Colonic mucosa (tissue), 4 donors: ENCODE measurements around the gene DCLK3. TPM values are rescaled to one million over a fixed set of nuclear protein-coding genes. Genes with fewer than 3 reads are reported as not detected.

Experiments used
- DNase-seq: peaks from one replicate; pipeline ENCODE4 v3.0.0-alpha.2; 2020
- H3K27ac ChIP-seq: fragments of 200-600 bp; one replicate; pipeline ENCODE4 v1.8.0; 2021
- H3K27me3 ChIP-seq: fragments of 200-600 bp; one replicate; pipeline ENCODE4 v1.8.0; 2021
- H3K36me3 ChIP-seq: fragments of 200-600 bp; one replicate; pipeline ENCODE4 v1.8.0; 2021
- H3K4me1 ChIP-seq: fragments of 200-600 bp; one replicate; pipeline ENCODE4 v1.8.0; 2021; ENCODE audit warnings: mild to moderate bottlenecking
- H3K4me3 ChIP-seq: fragments of 200-600 bp; one replicate; pipeline ENCODE4 v1.8.0; 2021
- H3K9ac ChIP-seq, 2 donors: one replicate each; pipeline ENCODE4 v1.7.0; 2013; ENCODE audit warnings: control low read depth in 2 of 2, low read depth in 2 of 2, low read length in 2 of 2
- H3K9me3 ChIP-seq: fragments of 200-600 bp; one replicate; pipeline ENCODE4 v1.8.0; 2021
- intact Hi-C: fragments of 100-400 bp; cut with DNase I; formaldehyde crosslinking; loops from one replicate; pipeline ENCODE4 v1.14.1; 2022
- total RNA-seq, 2 donors: library from RNA; stranded (reverse); fragmentation: NEBNext Ultra II Directional in 1 of 2; extraction: Animal tissue kit (Norgen Biotek cat#: 25700) in 1 of 2; gene quantifications; one replicate each; pipeline ENCODE4 v1.2.1, GENCODE V29; 2021
- TF ChIP-seq, protein P1 (sequence below): fragments of 200-600 bp; IDR thresholded peaks from one replicate; pipeline ENCODE4 v1.8.0; 2022; ENCODE audit warnings: antibody characterized with exemption, mild to moderate bottlenecking
- donor health status: healthy.
- donor health status: DM: no; HTN: no; CAD: no.
- donor health status: DM: no; HTN: no; CAD: no.

Gene DCLK3
- total RNA-seq, 2 donors from 2014 or later = 0.11 TPM; not detected in 1

DNA sequence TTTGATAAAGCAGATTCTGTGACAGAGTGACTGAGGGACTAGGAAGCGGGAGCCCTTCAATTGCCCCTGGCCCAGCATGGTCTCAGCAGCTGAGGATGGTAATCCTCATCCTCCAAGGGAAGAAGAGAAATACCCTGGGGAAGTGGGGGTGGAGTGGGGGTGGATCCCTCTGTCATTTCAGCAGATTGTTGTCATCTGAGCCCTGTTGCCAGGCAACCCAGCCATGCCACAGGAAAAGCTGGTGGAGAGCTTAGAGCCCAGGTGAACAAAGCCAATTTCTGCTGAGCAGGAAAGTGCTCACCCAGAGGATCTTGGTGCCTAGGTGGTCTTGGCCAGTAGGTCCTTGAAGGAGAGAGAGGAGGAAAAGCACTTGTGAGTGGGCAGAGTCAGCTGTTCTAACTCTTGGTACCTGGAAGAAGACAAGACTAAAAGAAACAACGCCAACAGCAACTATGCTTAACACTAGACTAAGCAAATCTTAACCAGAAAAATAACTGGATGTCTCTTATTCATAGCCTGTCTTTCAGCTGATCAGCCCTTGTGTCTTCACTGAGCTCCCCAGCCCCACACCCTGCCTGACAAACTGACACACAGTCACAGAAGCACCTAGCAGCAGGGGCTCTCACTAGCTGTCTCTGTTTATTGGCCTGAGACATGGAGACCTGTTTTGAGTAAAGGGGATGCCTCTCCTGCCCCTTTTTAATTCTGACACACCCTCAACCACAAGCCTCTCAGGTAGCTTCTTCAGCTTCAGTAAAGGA, 40.1 kb upstream of the DCLK3 start:
- no peaks in the 10 kb centered on the region for H3K36me3 ChIP-seq
- H3K4me1 ChIP-seq = no peaks in the 10 kb centered on the region
- no peak overlapping the region for H3K4me3 ChIP-seq
- no peaks in the 10 kb centered on the region for H3K27me3 ChIP-seq
- H3K27ac ChIP-seq = no peak overlapping the region
- TF ChIP-seq, protein P1, sequence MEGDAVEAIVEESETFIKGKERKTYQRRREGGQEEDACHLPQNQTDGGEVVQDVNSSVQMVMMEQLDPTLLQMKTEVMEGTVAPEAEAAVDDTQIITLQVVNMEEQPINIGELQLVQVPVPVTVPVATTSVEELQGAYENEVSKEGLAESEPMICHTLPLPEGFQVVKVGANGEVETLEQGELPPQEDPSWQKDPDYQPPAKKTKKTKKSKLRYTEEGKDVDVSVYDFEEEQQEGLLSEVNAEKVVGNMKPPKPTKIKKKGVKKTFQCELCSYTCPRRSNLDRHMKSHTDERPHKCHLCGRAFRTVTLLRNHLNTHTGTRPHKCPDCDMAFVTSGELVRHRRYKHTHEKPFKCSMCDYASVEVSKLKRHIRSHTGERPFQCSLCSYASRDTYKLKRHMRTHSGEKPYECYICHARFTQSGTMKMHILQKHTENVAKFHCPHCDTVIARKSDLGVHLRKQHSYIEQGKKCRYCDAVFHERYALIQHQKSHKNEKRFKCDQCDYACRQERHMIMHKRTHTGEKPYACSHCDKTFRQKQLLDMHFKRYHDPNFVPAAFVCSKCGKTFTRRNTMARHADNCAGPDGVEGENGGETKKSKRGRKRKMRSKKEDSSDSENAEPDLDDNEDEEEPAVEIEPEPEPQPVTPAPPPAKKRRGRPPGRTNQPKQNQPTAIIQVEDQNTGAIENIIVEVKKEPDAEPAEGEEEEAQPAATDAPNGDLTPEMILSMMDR = no peak
- no peak overlapping the region for H3K9ac ChIP-seq
- no peaks in the 10 kb centered on the region for H3K9me3 ChIP-seq
- no peak for DNase-seq
- intact Hi-C loops = no loop called here

DNA sequence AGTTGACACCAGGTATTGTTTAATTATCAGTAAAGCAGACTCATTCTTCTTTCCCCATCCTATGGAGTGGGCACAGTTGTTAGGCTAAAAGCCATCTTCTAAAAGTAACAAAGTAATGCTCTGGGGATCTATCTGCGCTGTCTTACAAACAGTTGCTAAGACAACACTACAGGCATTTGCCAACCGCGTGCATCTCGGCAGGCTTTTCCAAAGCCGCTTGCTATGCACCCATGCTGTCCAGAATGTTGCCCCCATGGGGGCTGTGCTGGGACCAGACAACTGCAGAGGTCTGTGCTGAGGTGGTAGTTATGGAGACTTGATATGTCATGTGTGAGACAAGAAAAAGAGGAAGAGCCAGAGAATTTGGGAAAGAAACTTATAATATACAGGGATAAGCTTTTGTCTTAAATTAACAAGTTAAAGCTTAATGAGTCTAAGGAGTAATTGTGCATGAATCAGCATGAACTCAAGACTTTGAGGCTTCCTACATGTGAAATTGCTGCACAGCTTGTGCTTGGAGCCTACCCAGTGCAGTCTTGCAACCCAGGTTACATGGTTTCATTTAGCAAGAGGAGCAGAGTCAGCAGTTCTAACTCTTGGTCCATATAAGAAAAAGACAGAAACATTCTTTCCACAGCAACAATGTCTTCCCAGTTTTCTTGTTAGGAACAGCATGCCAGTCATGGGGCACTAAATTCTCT, 38.9 kb upstream of the DCLK3 start:
- Histone ChIP-seq H3K4me3 (no peak overlapping the region), H3K36me3 (no peaks in the 10 kb centered on the region), H3K27me3 (no peaks in the 10 kb centered on the region), H3K9me3 (no peaks in the 10 kb centered on the region), H3K27ac (no peak overlapping the region), H3K4me1 (no peaks in the 10 kb centered on the region), H3K9ac (no peak overlapping the region)
- DNase-seq = no peak
- intact Hi-C loops = no loop called here
- TF ChIP-seq, protein P1 = no peak

DNA sequence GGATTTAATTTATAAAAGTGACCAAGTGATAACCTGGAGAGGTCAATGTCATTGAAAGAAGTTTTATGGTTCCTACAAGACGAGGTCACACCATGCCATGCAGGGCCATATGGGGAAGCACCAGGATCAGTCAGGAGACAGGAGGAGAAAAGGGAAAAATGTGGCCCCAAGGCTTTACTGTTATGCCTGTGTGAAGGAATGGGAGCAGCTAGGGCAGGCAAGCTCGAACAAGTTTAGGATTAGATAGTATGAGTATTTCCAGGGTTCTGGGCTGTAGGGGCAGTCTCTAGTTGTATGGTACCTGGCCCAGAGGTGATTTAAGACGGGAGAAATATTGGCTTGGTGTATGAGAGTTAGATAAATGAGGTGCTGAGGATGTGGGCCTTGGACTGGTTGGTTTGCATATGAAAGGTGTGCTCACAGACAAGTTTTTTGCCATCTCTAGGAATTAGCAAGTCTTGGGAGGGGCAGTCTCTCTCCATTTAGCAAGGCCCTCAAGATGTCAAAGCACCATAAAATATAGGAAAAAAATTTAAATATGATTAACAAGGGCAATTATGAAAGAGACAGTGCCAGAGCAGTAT, 36.3 kb upstream of the DCLK3 start:
- intact Hi-C loops = no loop called here
- TF ChIP-seq, protein P1 = no peak
- Histone ChIP-seq H3K4me3 (no peak overlapping the region), H3K9me3 (no peaks in the 10 kb centered on the region), H3K27ac (no peak overlapping the region), H3K9ac (no peak overlapping the region), H3K36me3 (no peaks in the 10 kb centered on the region), H3K27me3 (no peaks in the 10 kb centered on the region), H3K4me1 (no peaks in the 10 kb centered on the region)
- no peak for DNase-seq

DNA sequence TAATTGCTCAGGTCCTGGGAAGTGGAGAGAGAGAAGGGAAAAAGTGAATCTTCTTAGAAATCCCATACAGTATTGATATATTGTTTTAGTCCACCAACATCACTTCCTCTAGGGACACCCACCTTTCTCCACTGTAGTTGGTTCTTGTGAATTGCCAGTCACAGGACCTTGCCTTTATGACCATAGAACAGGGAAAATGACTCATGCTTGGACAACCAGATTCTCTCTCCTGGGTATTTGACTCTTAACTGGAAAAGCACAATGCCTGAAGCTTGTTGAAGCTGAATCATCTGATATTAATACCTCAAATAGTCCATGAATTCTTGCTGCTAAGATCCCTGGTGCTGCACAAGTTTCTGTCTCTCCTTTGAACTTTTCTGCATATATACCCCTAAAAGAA, 32.5 kb upstream of the DCLK3 start:
- Histone ChIP-seq H3K27ac (no peak overlapping the region), H3K4me3 (no peak overlapping the region), H3K9me3 (no peaks in the 10 kb centered on the region), H3K36me3 (no peaks in the 10 kb centered on the region), H3K4me1 (no peaks in the 10 kb centered on the region), H3K9ac (no peak overlapping the region), H3K27me3 (no peaks in the 10 kb centered on the region)
- no peak for DNase-seq
- TF ChIP-seq, protein P1 = no peak
- intact Hi-C loops = no loop called here

- intact Hi-C loops = no loop called here
- no peak for DNase-seq
- TF ChIP-seq, protein P1 = no peak
These were observed 31.8 kb upstream of the DCLK3 start for GRCh38 chr3:36796161-36796560.

More at GRCh38 chr3:36796161-36796560, 31.8 kb upstream of the DCLK3 start:
- Histone ChIP-seq H3K4me3 (no peak overlapping the region), H3K9me3 (no peaks in the 10 kb centered on the region), H3K36me3 (no peaks in the 10 kb centered on the region), H3K27ac (no peak overlapping the region), H3K9ac (no peak overlapping the region), H3K27me3 (no peaks in the 10 kb centered on the region), H3K4me1 (no peaks in the 10 kb centered on the region)
